Measurements from ENCODE around the gene RNF13.
"Not testable (repeated sequence)": the region's sequence is repeated elsewhere in the genome, so short reads cannot be mapped to it uniquely, and the experiment has no call there.

Gene RNF13

DNA sequence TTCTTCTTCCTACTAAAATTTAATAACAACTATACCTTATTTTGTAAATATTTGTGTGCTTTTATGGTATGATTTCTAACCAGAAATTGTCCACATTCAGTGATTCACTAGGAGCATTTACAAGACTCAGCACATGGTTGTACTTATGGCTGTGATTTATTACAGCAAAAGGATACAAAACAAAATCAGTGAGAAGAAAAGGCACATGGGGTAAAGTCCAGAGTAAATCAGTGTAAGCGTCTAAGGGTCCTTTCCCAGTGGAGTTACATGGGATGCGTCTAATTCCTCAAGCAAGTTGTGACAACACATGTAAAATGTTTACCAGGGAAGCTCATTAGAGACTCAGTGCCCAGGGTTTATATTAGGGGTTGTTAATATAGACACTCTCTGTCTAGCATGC, 31.1 kb downstream of the RNF13 start:
- DNase-seq = no peak

DNA sequence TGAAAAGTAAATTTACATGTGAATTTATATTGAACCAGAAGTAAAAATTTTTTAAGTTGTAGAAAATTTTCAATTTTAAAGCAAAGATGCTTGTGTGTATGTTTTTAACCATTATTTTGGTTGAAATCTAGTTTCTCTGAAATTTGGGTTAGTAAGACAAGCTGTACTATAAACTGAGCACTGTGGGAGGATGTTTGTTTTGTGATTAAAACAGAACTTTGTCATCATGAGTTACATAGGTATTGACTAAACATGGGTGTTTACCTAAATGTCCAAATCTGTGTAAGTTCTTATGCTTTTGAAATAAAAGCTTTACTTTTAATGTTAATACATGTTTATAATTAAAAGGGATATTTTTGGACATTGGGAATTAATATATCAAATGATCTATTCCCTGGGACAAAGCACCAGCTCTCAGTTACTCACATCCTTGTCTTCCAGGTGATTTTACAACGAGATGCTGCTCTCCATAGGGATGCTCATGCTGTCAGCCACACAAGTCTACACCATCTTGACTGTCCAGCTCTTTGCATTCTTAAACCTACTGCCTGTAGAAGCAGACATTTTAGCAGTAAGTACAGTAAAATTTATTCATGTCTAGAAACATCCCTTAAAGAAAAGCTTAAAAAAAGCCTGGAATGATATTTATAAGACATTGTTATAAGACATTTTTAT, 32.7 kb downstream of the RNF13 start:
- no peak for DNase-seq

DNA sequence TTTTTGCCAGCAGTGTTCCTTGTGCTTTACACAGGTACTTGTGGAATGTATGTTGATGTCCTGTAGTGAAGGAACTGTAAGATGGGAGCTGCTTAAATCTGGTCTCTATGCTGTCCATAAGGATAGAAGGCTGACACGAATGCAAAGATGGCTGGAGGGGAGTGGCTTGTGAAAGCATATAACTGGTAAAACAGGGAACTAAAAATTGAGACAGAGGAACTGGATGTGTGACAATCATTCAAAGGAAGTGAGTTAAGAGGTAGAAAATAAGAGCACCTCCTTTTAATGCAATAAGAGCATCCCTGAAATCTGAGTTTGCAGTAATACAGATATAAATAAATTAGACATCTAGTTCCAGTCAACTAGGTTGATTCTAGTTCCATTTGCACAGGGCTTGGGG, 35.2 kb downstream of the RNF13 start:
- DNase-seq = peak; percentile 63

DNA sequence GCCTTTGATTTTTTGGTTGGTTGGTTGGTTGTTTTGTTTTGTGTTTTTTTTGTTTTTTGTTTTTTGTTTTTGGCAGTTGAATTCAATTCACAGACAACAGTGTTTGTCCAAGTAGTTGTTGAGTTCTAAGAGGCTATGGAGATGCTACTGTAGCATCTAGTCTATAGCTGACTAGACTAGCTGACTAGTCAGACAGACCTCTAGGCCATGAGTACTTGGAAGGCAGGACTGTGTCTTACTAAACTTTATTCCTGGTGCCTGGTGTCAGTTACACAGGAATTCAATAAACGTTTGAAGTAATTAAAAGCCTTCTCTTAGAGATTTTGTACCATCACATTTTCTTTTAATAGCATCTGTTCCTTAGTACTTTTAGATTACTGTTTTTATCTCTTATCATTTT, 35.7 kb downstream of the RNF13 start:
- DNase-seq = no peak

DNA sequence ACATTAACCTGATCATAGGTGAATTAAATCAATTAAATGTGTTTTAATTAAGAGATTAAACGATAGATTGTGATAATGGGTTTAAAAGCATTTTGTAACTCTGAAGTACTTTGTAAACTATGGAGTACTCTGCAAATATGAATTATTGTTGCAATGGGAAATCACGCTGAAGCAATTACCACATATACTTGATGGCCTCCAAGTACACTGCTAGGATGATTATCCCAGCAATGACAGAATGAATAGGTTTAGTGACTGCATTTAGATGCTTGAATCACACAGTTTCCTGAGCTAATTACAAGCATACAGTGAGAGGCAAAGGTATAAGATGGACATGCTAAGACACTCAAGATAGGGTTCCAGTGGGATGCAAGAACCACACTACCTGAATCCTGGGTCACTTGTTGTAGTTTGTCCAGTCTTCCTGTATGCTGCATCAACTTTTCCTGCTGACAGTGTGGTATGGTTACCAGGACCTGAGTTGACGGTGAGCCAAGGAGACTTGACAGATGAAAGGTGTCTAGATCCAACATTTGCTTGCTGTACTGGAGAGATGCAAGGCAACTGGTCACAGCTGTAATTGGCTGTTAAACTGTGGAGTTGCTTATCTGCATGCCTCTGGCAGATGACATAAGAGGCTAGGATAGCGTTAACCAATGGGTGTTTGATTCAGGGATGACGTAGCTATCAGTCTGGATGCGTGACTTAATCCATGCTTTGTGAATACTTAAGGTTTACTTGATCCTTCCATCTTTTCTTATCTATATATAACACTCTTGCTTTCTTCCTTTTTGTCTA, 38.0 kb downstream of the RNF13 start:
- no peak for DNase-seq

DNA sequence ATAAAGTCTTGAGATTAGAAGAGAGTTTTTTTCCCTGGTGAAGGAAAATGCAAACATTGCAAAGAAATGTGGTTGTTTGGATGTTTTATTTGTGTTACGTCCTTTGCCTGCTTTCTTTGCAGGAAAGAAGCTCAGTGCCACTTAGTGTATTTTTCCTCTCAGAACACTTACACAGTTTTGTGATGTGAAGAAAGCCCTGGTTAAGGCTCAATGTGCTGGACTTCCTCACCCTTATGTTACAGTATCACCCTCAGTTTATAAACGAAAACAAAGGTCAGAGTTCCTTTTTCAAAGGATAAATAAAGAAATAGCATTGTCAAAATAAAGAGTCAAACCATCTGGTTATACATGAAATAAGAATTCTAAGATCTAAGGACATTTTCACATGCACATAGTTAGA, 45.9 kb downstream of the RNF13 start:
- DNase-seq = no peak

DNA sequence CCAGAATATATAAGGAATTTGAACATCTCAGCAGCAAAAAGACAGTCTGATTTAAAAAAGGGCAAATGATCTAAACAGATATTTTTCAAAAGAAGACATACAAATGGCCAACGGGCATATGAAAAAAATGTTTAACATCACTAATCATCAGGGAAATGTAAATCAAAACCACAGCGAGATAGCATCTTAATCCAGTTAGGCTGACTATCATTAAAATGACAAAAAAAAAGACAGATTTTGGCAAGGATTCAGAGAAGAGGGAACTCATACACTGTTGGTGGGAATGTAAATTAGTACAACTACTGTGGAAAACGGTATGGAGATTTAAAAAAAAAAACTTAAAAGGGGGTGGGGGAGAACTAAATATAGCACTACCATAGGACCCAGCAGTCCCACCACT, 47.9 kb downstream of the RNF13 start:
- DNase-seq = no peak

DNA sequence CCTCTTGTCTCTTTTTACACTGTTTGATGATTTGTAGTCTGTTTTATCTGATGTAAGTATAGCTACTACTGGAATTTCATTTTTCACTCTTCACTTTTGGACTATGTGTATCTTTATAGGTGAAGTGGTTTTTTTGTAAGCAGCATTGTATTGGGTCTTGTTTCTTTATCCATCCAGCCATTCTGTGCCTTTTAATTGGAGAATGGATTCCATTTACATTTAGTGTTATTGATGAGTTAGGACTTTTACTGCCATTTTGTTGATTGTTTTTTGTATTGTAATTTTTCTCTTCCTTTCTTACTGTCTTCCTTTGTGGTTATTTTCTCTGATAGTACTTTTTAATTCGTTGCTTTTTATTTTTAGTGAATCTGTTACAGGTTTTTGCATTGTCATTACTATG, 54.5 kb downstream of the RNF13 start:
- DNase-seq = no peak

DNA sequence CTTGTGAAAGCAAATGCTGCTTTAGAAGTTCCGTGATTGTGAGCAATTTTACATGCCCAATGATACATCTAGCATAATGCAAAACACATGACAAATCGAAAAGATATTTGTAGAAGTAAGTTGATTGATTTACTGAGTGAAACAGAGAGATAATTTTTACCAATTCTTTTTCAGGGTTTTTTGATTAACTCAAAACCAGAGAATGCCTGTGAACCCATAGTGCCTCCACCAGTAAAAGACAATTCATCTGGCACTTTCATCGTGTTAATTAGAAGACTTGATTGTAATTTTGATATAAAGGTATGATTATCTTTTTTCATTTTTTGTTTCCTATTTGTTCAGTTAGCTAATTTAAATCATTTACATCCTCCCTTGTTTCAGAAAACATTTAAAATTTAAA, 58.8 kb downstream of the RNF13 start:
- DNase-seq = no peak

DNA sequence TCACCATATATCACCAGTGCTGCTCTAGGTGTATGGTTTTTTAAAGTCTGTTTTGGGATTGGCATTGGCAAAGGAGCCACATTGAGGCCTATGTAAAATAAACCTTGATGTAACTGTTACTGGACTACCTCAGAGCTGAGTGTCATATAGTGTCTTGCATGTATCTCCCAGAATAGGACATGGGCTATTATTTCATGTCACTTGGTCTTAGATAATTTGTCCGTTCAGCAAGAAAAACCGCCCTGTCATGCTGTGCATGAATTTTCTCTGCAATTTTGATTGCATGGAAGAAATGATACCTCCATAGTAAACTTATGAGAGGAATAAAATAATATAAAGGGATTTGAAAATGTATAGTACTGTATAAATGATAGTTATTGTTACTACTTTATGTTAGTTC, 59.6 kb downstream of the RNF13 start:
- no peak for DNase-seq

DNA sequence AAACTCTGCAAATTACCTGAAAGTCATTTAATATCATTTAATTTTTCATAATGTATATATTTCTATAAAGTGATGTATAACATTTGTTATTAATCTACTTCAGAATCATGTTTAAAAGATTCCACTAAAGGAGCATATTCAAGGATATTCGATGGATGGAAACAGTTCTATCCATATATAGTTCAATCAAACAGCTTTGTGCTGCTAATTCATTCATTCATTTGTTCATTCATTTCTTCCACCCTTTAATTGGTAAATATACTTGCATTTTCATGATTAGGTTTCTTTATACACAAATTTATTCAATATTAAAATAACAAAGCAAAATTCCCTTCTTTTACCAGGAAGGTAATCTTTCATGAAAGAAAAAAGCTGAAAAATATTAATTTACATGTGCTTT, 64.7 kb downstream of the RNF13 start:
- no peak for DNase-seq

DNA sequence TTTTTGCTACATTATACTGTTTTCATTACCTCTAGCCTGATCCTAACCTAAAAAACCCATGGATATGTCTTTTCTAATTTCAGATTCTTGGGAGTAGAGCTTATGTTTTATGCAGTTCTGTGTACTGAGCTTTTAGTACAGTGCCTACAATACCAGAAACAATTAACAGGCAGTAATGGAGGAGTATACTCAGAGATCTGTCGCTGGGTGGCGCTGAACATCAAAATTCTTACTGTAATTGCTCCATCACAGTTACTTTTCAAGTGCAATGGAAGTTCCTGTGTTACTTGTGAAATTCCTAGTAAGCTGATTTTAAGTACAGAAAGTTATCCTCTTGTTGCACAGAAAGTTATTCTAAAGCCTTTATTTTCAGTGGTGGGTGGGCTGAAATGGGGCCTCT, 66.9 kb downstream of the RNF13 start:
- peak; percentile 21 for DNase-seq

DNA sequence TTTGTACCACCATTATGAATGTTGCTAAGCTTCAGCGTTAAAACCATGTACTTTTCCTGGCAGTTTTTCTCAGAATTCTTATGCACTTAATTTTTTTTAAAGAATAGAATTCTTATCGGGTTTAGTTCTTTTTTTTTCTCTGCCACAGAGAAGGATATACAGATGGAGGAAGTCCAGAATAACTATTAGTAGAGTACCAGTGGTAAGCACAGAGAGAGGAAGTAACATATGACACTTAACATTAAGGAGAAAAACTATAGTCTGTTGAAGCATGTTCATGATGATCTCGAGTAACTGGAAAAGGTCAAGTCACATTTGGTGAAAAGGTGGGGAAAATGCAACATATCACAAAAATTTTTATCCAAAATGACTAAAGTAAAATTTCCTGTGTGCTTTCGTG, 68.9 kb downstream of the RNF13 start:
- peak; percentile 14 for DNase-seq

DNA sequence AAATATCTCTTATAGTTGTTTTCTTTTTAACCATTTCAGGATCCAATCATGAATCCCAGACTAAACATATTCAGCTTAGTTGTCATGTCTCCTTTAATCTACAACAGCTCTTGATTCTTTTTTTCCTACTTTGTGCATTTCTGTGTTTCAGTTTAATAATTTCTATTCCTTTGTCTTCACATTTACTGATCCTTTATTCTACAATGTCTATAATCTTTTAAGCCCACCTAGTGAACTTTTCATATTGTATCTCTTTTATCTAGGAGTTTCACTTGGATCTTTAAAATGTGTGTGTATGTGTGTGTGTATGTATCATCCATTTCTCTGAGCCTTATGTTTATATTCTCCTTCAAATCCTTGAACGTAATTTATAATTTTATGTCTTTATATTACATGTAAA, 70.1 kb downstream of the RNF13 start:
- DNase-seq = no peak

DNA sequence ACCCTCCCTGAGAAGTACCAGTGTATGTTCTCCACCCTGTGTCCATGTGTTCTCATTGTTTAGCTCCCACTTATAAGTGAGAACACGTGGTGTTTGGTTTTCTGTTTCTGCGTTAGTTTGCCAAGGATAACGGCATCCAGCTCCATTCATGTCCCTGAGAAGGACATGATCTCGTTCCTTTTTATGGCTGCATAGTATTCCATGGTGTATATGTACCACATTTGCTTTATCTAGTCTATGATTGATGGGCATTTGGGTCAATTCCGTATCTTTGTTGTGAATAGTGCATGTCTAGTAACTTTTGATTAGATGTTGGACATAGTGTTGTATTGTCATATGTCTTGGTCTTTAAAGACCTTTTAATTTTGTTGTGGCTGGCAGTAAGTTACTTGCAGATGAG, 70.8 kb downstream of the RNF13 start:
- not testable (repeated sequence) for DNase-seq

DNA sequence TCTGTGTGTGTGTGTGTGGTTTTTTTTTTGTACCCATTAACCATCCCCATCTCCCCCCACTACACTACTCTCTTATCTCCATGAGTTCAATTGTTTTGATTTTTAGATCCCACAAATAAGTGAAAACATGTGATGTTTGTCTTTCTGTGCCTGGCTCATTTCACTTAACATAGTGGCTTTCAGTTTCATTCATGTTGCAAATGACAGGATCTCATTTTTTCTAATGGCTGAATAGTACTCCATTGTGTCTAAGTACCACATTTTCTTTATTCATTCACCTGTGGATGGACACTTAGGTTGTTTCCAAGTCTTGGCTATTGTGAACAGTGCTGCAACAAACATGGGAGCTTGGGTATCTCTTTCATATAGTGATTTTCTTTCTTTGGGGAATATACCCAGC, 71.8 kb downstream of the RNF13 start:
- not testable (repeated sequence) for DNase-seq

DNA sequence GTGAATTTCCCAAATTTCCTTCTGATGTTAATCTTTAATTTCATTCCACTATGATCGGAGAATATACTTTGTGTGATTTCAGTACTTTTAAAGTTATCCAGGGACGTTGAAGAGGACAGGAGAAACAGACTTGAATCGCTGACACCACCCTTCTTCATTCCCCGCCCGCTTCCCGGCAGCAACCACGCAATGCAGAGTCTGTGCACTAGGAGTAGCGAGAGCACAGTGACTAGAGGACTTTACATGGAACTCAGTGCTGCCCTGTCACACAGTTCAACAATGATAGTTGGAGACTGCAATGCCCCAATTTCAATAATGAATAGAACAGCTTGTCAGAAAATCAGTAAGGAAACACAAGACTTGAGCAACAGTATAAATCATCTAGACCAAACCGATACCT, 73.9 kb downstream of the RNF13 start:
- no peak for DNase-seq

DNA sequence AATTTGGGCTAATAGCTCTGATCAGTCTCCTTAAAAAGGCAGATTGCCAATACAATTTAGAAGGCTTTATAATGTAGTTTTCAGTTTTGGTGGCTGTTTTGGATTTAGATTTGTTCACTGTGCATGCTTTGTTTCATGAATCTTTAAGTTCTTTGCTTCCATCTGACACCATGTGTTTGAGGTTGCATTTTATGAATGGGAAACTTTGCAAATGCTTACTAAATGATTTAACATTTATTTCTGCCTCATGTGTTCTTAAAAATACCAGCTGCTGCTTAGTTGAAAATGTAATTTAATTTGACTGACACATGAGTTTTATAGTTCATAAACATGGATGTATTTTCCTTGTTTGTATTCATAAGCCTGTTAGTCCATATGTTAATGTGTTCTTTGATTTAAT, 78.6 kb downstream of the RNF13 start:
- DNase-seq = no peak

DNA sequence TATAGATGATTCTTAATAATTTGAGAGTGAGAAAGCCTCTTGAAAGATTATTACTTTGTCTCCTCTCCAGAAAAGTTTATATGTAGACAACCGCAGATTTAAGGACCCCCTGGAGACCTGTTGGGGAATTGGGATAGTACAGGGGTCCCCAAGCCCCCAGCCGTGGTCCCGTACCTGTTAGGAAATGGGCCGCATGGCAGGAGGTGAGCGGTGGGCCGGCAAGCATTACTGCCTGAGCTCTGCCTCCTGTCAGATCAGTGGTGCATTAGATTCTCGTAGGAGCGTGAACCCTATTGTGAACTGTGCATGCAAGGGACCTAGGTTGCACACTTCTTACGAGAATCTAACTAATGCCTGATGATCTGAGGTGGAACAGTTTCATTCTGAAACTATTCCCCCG, 79.4 kb downstream of the RNF13 start:
- DNase-seq = no peak

DNA sequence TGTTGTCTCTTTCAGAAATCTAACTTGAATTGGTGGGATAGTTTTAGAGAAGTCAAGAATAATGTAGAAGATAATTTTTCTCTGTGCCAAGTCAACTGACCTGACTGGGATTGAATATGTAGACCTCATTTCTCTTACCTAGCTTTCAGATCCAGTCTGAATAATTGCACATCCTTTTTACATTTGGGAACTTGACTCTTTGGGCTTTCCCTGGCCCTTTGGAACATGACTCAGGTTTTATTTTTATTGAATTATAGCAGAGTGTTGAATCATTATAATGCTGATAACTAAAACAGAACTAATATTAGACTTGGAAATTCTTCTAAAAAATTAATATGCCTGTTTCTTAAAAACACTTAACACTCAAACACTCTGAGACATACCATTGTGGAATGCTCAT, 81.2 kb downstream of the RNF13 start:
- no peak for DNase-seq

DNA sequence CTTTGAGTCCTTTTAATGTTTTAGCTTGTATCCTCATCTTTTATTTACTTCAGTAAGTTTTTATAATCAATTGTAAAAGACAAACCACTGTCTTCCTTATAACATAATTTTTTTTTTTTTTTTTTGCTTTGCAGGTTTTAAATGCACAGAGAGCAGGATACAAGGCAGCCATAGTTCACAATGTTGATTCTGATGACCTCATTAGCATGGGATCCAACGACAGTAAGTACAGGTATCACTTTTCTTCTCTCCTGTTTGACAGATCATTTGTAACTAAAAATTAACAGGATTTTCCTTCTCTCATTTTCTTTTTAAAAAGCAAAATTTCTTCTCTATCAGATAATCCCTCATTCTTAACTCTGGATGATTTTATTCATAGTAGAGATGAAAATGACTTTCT, 82.3 kb downstream of the RNF13 start:
- no peak for DNase-seq

DNA sequence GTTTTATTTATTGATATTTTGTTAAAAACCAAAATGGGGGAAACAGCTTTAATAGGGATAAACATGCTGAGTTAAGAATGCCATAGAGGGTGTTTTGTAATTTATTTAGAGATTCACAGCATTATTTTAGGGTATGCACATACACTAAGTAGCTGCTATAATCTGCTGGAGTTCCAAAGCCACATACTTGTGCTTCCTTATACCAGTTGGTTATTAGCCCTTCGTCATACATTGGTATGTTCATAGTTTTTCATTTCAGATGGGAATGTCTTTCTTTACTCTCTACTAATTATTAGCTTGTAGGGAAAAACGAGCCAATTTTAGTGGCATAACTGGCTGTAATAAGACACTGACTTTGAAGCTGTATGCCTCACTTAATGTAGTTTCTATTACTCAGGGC, 82.8 kb downstream of the RNF13 start:
- no peak for DNase-seq

DNA sequence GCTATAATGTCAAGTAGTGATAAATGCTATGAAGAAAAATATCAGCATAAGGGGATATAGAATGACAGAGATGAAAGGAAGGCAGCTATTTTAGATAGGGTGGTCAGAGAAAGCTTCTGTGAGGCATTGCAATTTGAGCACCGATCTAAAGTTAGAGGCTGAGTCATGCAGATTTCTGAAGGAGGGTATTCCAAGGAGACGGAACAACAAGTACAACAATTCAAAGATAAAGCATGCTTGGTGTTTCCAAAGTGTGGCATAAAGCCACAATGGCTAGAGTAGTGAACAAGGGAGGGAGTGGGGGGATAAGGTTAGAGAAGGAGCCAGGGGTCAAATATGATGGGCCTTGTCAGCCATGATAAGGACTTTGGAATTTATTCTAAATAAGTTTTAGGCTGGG, 85.8 kb downstream of the RNF13 start:
- no peak for DNase-seq

DNA sequence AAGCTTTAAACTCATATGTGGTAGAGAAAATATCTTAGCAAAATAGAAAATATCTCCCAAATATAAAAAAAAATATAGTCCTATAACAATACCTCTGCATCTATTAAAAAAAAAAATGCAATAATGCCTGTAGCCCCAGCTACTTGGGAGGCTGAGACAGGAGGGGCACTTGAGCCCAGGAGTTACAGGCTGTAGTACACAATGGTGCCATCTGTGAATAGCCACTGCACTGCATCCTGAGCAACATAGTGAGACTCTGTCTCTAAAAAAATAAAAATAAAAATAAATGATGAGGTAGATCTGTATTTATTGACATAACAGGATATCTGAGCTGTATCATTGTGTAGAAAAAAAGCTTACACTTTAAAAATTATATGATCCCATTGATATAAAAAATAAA, 87.3 kb downstream of the RNF13 start:
- DNase-seq = no peak

DNA sequence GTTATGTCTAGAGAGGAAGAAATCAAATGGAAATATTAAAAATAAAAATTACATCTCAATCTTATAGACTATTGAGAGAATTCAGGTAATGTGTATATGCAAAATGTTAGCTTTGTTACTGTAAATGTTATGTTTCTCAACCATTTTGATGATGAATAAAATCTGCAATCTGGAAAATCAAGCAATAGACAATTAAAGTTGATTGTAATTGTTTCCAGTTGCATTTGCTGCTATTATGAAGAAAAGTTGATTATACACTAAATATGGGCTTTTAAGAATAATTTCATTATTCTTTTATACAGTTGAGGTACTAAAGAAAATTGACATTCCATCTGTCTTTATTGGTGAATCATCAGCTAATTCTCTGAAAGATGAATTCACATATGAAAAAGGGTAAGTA, 88.8 kb downstream of the RNF13 start:
- no peak for DNase-seq
